T-helper 22 cell (primary cell): Measurements from ENCODE around the gene PCSK7.
"Not testable (repeated sequence)": the region's sequence is repeated elsewhere in the genome, so short reads cannot be mapped to it uniquely, and the experiment has no call there.

Experiments used
- DNase-seq: peaks from one replicate; pipeline ENCODE4 v3.0.0-alpha.2; 2020; ENCODE audit warnings: low read depth

The PCSK7 gene

GRCh38 chr11:117197516-117198456 is 34.1 kb downstream of the PCSK7 start:
- no peak for DNase-seq

DNA sequence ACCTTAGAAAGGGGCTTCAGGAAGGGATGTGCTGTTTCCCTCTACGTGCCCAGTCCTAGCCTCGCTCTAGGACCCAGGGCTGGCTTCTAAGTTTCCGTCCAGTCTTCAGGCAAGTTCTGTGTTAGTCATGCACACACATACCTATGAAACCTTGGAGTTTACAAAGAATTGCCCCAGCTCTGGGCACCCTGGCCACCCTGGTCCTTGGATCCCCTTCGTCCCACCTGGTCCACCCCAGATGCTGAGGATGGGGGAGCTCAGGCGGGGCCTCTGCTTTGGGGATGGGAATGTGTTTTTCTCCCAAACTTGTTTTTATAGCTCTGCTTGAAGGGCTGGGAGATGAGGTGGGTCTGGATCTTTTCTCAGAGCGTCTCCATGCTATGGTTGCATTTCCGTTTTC is 34.9 kb downstream of the PCSK7 start:
- no peak for DNase-seq

- no peak for DNase-seq
These were observed 36.1 kb downstream of the PCSK7 start for GRCh38 chr11:117195761-117196160.

DNA sequence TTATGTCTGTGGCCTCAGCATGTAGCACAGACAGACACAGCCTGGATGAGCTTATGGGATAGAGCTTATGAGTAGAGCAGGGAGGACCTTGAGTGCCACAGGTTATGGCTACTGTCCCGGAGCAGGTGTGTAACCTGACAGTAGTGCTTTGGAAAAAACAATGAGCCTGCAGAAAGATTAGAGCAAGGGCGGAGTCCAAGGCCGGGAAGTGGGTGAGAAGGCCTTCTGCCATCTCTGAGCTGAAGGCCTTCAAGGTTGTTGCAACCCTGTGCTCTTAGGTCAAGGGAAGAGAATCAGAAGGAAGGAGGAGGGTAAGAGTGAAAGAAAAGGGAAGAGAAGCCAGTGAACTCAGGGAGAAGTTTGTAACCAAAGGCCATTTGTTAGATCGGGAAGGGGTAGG is 36.6 kb downstream of the PCSK7 start:
- DNase-seq = no peak

GRCh38 chr11:117194267-117194666 is 37.6 kb downstream of the PCSK7 start:
- DNase-seq = no peak

- no peak for DNase-seq
These were observed 38.5 kb downstream of the PCSK7 start for GRCh38 chr11:117193130-117194020.

DNA sequence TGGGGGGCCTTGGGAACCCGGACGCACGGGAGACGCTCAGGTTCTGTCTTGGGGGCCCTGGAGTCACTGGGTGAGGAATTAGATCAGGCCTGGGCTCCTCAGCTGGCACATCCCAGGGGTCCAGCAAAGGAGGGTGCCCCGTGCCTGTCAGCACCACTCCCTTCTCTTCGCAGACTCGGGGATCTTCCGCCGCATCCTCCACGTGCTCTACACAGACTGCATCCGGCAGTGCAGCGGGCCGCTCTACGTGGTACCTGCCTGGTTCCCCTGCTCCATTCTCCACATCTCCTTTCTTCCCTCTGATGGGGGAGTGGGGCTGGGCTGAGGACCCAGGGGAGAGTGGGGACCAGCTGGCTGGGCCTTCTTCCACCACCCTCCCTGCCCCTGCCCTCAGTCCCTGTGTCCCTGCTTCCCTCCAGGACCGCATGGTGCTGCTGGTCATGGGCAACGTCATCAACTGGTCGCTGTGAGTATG is 39.4 kb downstream of the PCSK7 start:
- DNase-seq = no peak

GRCh38 chr11:117191680-117192400 is 40.0 kb downstream of the PCSK7 start:
- no peak for DNase-seq

GRCh38 chr11:117189941-117190544 is 41.8 kb downstream of the PCSK7 start:
- no peak for DNase-seq

- no peak for DNase-seq
These were observed 42.5 kb downstream of the PCSK7 start for GRCh38 chr11:117189191-117189940.

- no peak for DNase-seq
These were observed 43.2 kb downstream of the PCSK7 start for GRCh38 chr11:117188620-117189081.

GRCh38 chr11:117187799-117188481 is 43.9 kb downstream of the PCSK7 start:
- no peak for DNase-seq

DNA sequence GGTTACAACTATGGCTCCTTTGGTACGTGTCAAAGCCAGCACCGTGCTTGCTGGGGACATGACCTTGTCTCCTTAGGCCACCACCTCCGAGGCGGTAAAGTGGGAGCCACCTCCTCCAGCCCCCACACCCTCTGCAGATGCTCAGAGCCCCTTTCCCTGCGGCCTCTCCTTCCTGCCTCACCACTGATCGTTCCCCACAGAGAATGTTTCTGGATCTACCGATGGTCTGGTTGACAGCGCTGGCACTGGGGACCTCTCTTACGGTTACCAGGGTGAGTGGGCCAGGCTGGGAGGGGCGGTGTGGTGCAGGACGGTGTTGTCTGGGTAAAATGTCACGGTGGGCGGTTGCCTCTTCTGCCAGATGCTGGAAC is 44.5 kb downstream of the PCSK7 start:
- DNase-seq = no peak

DNA sequence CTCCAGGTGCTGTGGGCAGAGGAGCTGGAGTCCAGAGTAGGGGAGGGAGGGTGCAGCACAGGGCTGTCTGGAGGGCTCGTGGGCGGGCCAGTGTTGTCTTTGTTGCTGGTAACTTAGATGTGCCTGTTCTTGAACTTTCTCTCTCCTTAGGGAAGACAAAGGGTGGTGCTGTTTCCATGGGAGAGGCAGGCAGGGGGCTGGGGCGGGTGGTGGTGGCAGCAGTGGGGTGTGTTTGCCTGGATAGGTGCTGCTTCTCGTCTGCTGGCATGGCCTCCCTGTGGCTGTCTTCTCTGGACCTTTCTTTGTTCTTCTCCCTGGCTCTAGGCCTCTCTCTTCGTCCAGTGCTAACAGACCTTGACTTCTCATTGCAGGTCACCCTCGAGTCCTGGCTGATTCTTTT is 44.9 kb downstream of the PCSK7 start:
- DNase-seq = no peak

- DNase-seq = no peak
These were observed 45.5 kb downstream of the PCSK7 start for GRCh38 chr11:117186431-117186761.

DNA sequence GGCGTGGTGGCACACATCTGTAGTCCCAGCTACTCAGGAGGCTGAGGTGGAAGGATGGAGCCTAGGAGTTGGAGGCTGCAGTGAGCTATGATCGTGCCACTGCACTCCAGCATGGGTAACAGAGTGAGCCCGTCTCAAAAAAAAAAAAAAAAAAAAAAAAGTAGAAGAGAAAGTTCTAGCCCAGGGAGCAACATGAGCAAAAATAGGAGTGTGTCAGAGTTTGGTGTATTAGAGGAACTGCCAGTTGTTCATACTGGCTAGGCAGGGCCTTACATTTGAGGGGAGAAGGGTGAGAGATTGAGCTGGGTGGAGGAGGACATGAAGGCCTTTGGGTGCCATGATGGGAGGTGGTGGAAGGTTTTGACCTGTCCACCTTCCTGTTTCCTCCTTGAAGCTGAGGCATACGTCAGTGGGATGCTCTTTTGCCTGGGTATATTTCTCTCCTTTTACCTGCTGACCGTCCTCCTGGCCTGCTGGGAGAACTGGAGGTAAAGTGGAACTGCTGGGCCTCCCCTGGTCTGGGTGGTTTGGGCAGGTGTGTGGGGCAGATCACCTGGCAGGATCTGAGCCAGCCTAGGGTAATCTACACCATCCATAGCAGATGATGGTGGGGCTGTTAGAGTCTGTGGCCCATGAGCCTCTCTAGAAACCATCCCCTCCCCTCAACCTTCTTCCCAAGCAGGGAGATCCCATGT is 46.0 kb downstream of the PCSK7 start:
- no peak for DNase-seq

- DNase-seq = no peak
These were observed 48.0 kb downstream of the PCSK7 start for GRCh38 chr11:117183724-117184349.

DNA sequence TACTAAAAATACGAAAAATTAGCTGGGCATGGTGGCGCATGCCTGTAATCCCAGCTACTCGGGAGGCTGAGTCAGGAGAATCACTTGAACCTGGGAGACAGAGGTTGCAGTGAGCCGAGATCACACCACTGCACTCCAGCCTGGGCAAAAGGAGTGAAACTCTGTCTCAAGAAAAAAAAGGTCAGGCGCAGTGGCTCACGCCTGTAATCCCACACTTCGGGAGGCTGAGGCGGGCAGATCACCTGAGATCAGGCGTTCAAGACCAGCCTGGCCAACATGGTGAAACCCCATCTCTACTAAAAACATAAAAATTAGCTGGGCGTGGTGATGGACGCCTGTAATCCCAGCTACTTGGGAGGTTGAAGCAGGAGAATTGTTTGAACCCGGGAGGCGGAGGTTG is 48.7 kb downstream of the PCSK7 start:
- not testable (repeated sequence) for DNase-seq

- no peak for DNase-seq
These were observed 49.3 kb downstream of the PCSK7 start for GRCh38 chr11:117182551-117182935.
